Activated T-cell treated with anti-CD3 and anti-CD28 coated beads, Interleukin-2, amount 50 U/mL, for 1 hour (primary cell): ENCODE data around the gene SEMA3F.

Source experiments
- DNase-seq: peaks from one replicate; pipeline ENCODE4 v3.0.0-alpha.2; 2020

The SEMA3F gene

DNA sequence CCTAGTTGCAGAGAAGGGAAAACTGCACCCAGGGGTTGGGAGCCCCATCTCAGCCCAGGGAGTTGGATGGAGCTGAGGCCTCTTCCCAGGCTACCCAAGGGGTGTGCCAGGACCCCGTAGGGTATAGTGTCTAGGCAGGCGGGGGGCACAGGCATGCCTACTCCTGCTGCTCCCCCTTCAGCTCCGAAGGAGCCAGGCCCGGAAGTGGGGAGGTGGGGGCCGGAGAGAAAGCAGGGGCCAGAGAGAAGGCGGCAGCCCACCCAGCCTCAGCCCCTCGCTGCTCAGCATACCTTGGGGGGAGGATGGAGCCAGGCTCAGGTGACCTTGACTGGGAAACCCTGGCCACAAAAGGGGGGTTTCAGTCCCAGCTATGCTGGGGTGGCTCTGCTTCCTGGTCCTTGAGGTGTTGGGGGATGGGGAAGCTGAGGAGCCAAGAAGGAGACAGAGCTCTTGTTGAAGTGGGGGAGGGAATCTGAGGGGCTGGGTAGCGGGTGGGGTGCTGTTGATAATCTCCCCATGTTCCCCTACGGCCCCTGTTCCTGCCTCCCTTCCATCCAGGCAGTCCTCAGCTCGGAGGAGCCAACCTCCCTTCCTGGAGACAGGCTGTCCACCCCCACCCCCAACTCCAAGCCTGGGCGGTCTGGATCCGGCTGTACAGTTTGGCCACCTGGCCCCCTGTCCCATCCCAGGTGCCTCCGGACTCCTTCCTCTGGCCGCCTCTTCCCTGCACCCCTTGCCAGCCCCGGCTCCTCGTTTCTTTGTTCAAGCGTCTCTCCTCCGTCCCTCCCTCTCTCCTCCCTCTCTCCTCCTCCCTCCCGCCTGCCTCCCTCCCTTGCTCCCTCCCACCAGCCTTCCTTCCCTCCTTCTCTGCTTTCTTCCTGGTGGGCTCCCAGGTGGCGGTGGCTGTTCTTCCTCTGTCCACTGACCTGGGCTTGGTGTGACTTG lies 1.7 kb downstream of the SEMA3F start:
- no peak for DNase-seq

DNA sequence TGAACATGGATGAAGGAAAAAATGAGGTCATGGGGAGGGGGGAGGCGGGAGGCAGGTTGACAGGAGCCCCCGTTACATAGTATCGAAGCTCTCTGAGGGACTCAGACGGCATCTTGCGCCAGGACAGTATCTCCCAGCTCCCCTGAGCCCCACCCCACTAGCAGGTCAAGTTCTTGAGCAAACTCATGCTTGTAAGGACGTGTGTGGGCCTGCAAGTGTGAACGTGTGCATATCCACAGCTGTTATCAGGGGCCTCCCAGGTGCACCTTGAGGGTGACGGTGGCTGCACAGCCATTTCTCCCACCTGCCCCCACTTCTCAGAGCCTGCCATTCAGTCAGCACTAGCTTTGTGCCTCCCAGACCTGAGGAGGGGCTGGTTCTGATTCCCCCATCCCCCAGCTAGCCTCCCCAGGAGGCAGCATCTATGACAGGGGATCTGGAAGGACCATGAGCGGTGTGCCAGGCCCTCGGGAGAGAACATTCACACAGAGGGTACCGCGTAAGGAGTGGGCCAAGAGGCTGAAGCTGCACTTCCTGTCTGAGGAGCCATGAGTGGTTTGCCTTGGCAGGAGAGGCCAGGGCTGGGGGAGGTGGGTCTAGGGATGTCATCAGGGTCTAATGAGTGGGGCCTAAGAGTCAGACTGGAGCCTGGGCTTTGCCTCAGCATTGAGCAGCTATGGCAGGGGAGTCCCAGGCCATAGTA lies 2.9 kb downstream of the SEMA3F start:
- no peak for DNase-seq

DNA sequence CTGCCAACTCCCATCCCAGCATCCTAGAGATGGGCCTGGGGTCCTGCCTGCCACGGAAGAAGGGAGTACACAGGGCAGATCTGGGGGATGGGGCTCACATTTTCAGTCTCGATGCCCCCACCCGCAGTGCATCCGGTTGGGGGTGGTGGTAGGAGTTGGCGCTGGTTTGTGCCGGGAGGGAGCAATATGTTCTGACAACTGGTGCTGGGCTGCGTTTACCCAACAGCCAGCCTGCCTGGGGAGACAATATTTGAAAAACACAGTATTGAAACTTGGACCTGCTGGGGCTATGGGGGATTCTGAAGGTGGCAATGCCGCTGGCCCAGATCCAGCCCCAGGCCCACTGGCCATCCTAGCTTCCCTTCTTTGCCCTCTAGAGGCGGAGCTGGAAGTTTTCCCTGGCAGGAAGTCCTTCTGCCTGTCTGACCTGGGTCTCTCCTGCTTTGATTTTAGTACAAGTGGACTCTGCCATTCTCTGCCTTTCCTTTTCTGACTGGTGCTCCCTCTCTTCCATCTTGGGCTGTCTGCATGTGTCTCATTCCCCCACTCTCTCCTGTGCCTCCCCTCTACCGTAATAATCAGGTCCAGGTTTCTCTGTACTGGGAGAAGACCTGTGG lies 3.5 kb downstream of the SEMA3F start:
- no peak for DNase-seq

DNA sequence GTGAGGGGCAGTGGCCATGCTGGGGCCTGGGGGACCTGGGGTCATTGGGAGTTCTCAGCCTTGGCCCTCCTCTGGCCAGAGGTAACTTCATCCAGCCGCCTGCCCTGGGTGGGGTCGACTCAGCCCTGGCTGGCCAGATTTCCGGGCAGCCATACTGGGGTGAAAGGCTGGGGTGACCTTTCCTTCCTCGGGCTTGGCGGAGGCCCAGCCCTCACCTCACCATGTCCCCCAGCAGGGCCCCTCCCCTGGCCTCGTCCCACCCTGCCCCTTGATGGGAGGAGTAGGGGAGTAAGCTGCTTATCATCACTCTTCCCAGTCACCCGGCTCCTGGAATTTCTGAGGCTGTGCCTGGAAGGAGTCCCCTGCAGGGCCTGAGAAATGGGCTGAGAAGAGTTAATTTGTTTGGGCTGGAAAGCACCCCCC lies 5.4 kb downstream of the SEMA3F start:
- no peak for DNase-seq

DNA sequence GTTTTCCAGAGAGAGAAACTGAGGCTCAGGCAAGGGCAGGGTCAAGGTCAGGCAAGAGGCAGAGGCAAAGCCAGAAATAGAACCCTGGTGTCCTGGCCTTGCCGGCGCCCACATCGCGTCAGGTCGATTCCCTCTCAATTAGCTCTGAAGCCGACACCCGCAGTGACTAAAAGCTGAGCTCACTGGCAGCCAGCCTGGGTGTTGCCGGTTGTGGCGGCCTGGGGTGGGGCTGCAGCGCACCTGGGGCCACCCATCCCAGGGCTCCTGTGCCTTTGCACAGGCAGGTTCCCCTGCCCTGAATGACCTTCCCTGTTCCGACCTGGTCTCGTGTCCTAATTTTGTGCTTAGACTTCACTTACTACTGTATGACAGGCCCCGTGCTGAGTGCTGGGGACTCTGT lies 6.2 kb downstream of the SEMA3F start:
- DNase-seq = no peak

DNA sequence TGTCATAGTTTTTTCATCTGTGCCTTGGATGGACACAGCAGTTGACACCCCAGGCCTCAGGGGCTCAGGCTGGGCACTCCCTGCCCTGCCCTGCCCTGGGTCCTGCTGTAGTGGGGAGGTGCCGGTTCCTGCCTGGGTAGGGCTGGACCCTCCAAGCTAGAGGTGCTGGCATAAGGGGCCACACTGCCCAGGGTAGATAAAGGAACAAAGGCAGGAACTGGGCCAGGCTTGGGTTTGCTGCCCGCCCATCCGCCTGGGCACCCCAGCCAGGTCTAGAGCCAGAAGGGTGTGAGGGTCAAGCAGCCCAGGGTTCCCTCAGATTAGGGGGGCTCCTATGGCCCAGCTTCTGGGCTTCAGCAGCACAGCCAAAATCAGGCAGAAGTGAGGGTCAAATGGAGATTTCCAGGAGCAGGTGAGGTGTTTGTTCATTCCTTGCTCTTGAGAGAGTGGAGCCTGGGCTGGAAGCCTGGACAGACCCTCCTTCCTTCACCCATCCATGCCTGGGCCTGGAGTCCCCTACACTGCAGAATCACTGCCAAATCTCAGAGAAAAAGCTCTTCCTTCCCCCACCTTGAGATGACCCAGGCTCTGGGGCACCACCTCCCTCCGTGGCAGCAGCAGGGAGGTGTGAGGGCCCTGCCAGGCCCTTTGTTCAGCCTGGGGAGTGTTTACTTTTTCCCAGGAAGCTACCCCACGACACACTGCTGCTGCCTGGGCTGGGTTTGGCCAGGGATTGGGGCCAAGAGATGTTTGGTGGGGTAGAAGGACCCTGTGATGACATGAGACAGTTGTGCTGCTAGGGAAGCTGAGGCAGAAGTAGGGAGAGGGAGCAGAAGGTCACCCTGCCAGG lies 7.1 kb downstream of the SEMA3F start:
- no peak for DNase-seq

DNA sequence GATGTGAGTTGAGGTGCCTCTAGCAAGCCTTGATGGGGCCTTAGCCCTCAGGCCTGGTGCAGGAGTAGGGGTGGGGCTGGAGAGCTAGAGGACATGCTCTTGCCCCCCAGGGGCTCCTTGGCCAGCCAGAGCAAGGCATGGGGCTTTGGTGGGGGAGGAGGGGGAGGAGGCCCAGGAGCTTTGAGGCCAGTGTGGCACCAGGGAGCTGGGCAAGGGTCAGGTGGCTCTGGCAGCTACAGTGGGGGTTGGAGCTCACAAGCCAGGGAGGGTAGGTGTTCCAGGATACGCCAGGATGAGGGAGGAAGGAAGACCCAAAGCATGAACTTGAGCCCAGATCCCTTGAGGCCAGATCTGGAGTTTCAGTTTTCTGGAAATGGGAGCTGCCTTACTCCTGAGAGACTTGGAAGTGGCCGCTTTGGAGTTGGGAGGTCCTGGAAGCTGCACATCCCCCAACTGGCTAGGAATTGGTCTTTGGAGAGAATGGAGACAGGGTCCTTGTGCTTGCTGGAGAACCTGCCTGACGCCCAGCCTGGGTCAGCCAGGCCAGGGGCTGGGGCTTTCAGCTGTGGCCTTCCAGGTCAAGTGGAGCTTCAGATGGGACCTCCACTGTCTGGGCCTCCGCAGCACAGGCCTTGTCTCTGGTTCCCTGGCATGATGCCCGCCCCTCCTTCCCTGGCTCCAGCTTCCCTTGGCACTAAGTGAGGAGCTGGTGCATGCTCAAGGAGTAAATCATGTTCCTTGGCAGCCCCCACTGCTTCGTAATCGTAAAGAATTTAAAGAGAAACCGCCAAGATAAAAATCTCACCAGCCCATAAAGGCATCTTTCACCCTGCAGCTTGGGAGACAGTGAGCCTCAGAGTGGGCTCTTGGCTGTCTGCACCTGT lies 8.7 kb downstream of the SEMA3F start:
- no peak for DNase-seq

DNA sequence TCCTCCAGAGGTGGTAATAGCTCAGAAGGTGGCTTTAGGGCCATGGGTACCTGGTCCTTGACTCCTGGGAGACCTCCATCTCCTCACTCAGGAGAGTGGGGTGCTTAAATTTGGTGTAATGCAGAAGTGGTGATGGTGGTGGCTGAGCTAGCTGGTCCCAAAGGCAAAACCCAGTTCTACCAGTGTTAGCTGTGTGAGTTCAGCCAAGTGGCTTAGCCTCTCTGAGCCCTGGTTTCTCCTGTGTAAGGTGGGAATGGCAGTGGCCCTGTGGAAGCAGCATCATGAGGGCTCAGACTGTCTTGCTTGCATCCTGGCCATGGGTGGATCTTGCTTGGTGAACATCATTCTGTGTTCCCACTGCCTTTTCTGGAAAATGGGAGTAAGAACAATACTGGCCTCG lies 9.4 kb downstream of the SEMA3F start:
- no peak for DNase-seq

DNA sequence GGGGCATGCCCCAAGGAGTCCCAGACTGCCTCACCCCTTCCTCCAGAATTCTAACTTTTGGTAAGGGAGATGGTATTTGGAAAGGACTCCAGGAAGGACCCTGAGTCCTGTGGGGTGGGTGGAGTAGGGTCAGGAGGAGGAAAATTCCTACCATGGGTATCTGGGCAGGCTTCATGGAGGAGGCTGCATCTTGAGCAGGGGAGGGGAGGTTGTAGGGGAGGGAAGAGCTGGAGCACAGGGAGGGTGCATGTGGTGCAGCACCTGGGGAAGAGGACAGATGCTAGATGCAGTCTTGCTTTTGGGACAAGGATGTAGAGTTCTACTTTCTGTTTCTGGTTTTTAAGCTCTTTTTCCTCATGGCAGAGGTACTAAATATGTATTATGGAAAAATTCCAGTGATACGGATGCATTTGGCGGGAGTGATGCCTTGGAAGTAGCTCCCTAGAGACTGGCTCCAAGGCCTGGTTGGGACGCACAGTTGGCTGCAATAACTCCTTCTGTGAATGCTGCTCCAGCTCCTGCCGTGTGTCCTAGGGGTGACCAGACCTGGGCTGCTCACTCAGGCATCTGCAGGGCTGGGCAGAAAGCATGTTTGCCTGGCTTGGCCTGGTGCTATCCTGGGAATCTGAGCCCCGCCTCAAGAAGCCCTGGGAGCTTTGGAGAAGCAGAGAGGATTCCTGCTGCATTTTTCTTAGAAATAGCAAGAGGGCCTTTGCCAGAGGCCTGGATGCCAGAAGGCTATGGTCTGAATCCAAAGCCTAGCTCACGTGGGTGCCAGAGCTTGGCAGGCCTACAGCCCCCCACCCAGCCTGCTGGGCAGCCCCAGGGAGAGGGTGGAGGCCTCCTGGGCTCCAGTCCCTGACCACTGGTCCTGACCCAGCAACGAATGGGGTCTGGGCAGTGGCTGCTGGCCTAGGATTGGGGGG lies 10.1 kb downstream of the SEMA3F start:
- DNase-seq = no peak

DNA sequence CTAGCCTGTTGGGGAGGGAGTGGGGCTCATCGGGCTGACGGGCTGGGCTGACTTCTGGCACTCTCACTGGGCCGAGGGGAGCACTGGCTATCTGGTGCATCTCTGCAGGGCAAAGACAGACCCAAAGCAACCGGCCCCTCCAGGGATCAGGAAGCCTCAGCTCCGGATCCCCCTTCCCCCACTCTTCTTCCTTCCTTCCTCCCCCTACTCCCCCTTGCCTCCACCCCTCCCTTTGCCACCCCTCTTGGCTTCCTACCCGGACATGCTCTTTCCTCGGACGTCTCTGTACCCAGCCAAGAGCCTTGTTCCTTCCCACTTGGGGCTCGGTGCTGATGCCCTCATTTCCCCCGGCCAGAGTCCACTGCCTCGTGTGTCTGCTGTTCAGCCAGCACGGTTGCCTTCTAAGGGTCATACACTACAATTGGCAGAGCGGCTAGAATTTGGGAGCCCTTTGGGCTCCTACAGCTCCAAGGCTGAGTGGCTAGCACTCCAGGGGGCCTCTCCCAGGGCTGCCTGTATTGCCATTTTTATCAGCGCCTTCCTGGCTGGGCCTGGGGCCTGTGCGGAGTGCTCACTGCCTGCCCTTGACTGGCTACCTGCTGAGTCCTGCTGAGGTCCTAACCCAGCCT lies 10.9 kb downstream of the SEMA3F start:
- DNase-seq = no peak

DNA sequence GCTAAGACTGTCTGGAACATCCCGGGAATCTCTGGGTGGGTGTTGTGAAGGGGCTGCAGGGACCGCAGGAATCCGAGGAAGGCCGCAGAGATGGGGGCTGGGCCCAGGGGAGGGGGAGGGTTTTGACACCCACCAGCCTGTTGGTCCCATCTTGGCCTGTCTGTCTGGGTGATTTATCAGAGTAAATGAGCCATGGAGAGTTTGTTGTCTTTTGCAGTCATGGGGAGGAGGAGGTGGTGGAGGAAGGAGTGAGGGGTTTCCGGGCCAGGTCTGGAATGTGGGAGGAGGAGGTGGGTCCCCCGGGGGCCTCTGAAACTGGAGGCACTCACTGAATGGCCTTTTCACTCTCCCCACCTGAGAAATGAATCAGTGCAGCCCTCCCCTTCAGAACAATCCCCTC lies 11.5 kb downstream of the SEMA3F start:
- DNase-seq = no peak

DNA sequence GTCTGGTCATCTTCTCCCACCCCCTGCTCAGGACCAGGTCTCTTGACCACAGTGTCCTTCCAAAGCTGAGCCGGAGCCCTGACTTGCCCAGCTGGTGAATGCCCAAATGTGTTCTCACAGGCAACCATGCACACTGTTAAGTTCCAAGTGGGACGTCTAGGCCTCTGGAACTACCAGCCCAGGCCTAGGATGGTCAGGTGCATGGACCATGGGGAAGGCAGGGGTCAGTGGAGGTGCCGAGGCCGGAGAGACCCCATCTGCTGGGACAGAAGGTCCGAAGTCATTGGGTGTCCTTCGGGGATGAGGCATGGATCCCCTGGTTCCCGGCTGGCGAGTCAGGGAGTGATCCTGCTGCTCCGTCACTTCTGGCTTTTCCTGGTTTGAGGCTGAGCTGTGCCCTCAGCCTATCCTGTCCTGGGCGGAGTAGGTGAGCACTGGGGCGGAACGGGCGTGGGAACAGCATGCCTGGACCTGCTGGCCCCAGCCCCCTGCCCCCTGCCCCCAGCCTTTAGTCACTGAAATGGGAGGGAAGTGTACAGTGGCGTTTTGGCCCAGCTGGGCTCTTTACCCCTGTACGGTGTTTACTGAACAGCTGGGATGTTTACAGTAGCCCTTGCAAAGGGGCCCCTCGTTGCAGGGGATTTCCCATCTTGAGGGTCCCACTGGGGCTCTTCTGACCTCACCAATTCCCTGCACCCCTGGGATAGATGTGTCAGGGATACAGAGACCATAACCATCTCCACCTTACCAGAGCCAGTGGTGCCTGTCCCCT lies 12.1 kb downstream of the SEMA3F start:
- DNase-seq = no peak

DNA sequence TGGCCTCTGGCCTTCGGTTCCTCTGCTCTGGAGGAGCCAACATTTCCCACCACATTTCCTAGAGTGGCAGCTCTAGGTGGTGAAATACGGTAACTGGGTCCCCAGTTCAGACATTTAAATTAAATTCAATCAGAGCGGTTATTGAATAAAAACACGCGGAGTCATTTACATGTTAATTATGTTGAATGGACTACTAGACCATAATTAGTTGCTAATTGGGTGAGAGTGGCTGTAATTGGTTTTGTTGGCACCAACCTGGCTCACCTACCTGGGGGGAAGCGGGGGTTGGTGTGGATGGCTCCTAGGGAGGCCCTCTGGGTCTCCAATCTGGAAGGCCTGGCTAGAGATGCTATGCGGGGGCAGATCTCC lies 12.7 kb downstream of the SEMA3F start:
- DNase-seq = no peak

DNA sequence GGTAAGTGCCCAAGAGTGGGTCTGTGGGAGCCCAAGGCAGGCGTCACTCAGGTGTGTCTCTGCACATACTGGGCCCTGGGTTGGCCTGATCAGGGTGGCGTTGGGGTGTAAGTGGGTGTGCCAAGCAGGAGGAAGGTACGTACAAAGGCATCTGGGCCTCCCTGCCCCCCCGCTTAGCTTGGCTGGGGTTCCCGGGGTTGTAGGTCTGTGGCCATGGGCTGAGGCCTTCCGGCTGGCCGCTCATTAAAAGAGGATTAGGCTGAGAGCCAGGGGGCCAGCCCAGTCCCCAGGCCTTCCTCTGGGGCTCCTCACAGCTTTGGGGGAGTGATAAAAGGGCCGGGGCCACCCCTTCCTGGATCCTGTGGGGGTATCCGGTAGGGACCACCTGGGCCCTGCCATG lies 13.3 kb downstream of the SEMA3F start:
- DNase-seq = no peak

DNA sequence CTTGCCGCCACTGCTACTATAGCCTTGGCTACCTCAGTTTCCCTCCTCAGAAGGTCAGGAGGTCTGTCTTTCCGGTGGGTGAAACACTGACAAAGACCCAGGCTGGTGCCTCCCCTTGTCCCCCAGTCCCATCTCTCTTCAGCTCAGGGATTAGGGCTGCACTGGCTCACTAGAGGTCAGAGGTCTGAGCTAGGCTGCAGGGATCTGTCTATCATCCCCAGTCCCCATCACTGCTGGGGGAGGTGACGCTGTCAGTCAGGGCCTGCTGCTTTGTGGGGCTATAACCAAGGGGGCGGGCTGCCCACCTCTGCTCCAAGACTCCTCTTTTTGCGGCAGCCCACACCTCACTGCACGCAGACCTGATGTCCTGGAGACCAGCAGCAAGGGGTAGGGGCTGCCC lies 13.7 kb downstream of the SEMA3F start:
- no peak for DNase-seq

DNA sequence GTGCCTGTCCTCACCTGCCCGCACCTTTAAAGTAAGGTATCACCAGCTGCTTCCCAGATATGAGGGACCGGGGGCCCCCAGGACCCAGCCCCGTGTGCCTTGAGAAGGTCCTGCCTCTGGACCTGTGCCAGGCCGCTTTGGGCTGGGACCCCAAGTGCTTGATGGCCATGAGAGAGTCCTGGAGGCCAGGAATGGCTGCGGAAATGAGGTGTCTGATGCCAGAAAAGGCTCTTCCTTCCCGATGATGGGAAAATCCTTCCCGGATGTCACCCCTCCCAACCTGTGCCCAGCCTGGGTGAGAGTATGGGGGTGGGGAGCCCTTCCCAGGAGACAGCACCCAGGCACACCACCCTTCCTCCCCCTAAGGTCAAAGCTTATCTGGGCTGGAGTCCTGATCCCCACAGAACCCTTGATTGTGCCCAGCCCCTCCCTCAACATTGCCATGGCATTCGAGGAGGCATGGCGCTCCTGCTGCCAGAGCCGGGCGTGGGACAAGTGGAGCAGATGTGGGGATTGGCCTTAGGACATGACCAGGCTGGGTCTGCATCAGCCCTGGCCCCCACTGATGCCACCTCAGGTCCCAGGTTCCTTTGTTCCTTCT lies 14.2 kb downstream of the SEMA3F start:
- no peak for DNase-seq

DNA sequence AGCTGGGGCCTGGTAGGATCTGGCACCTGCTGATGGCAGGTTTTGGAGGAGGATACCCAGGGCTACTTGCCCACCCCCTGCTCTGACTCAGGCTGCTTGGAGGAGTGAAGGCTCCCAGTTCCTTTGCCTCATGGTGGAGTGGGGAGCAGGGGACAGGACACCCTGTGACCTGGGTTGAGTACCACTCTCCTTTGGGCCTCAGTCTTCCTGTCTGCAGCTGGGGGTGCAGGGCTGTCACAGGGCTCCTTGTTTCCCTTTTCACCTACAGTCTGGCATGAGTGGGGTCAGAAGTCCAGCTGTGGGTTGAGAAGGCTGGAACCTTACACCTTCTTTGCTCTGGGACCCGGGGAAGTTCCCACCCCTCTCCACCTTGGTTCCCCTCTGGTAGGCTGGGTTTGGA lies 14.7 kb downstream of the SEMA3F start:
- no peak for DNase-seq

DNA sequence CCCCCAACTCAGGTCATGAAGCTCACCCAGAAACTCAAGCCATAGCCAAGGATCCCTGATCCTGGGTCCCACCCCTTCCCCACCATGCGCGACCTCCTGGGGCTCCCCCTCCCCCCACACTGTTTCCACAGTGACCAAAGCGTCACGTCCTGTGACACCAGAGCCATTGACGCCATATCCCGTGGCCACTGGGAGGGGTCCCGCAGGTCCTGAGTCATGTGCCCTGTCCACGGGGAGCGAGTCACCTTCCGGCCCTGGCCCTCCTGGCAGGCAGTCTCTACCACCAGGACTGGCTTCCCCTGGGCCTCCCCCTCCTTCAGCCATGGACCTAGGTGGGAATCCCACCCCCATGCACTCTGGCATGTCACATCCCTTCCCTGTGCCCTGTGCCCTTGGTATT lies 15.6 kb downstream of the SEMA3F start:
- no peak for DNase-seq
